ENCODE results near the gene CHST5. TPM values are rescaled to one million over a fixed set of nuclear protein-coding genes. Genes with fewer than 3 reads are reported as not detected.

Gene CHST5
- total and polyA plus RNA-seq, 2 of the 13 experiments (the other 11 are each of a cell fraction or from before 2014, with no cell fraction given) = 0.05 TPM; not detected in 1

DNA sequence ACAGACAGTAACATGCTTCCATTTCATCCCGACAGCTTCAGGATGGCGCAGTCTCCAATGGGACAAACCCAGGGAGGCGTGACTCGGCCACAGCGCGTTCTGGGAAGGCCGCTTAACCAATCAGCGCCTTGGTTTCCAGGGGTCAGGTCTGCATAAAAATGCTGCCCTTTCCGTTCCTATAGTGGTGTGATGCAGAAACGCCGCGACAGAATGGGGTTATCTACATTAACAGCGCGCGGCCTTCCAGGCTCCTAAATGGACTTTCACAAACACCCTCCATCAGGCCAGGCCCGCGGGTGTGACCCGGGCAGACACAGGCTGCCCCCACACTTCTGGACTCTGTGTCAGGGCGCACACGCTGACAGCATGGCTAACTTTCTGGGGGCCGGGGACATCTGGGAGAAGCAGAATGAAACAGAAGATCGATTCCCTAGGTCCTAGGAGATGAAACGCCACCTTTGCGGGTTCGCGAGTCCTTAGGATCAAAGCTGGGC, 19.4 kb upstream of the CHST5 start (continued):
- TF ChIP-seq HDAC1 (CRISPR knock-in tag; IDR thresholded peaks at IDR 0.05) (no peak), SP5 (CRISPR knock-in tag; IDR thresholded peaks at IDR 0.05; ENCODE audit: borderline replicate concordance, low read depth) (no peak; the same call in 1 of the 2 replicates), SNAI1 (CRISPR knock-in tag; IDR thresholded peaks at IDR 0.05; ENCODE audit: borderline replicate concordance) (no peak), ZNF557 (CRISPR knock-in tag; IDR thresholded peaks at IDR 0.05) (no peak), ZNF160 (CRISPR knock-in tag; IDR thresholded peaks at IDR 0.05) (no peak), EEA1 (CRISPR knock-in tag; IDR thresholded peaks at IDR 0.05; ENCODE audit: borderline replicate concordance) (no peak), REPIN1 (CRISPR knock-in tag; IDR thresholded peaks at IDR 0.05; ENCODE audit: borderline replicate concordance, low read depth) (0 out of 2 replicates have a peak, but pooled peaks have one; percentile 4), RBFOX2 (IDR thresholded peaks at IDR 0.05; ENCODE audit: low read depth, low read length) (no peak), ZNF605 (CRISPR knock-in tag; IDR thresholded peaks at IDR 0.05) (peak; percentile 84; the same call in 1 of the 2 replicates), ZFP36L2 (CRISPR knock-in tag; IDR thresholded peaks at IDR 0.05) (no peak), TMF1 (CRISPR knock-in tag; IDR thresholded peaks at IDR 0.05; ENCODE audit: low read depth) (no peak; the same call in 1 of the 2 replicates), FOXK1 (CRISPR knock-in tag; IDR thresholded peaks at IDR 0.05; ENCODE audit: borderline replicate concordance, low read depth) (peak; percentile 43; the same call in 1 of the 2 replicates), SAP130 (CRISPR knock-in tag; IDR thresholded peaks at IDR 0.05; ENCODE audit: low read depth) (peak; percentile 79), HNRNPL (IDR thresholded peaks at IDR 0.05; ENCODE audit: low read depth, low read length) (no peak), POLR2AphosphoS5 (IDR thresholded peaks at IDR 0.05; ENCODE audit: low read depth, low read length) (0 out of 2 replicates have a peak, but pooled peaks have one; percentile 22), SALL1 (CRISPR knock-in tag; IDR thresholded peaks at IDR 0.05) (no peak), SP4 (CRISPR knock-in tag; IDR thresholded peaks at IDR 0.05) (no peak; the same call in 1 of the 2 replicates), ZNF550 (CRISPR knock-in tag; IDR thresholded peaks at IDR 0.05; ENCODE audit: borderline replicate concordance) (peak; percentile 75; the same call in 1 of the 2 replicates), ZFX (CRISPR knock-in tag; IDR thresholded peaks at IDR 0.05; ENCODE audit: low read depth) (peak; percentile 66), ZNF225 (CRISPR knock-in tag; IDR thresholded peaks at IDR 0.05) (no peak), SMARCC2 (IDR thresholded peaks at IDR 0.05) (no peak), CEBPG (CRISPR knock-in tag; IDR thresholded peaks at IDR 0.05) (peak; percentile 32)
- TF ChIP-seq, protein P1, sequence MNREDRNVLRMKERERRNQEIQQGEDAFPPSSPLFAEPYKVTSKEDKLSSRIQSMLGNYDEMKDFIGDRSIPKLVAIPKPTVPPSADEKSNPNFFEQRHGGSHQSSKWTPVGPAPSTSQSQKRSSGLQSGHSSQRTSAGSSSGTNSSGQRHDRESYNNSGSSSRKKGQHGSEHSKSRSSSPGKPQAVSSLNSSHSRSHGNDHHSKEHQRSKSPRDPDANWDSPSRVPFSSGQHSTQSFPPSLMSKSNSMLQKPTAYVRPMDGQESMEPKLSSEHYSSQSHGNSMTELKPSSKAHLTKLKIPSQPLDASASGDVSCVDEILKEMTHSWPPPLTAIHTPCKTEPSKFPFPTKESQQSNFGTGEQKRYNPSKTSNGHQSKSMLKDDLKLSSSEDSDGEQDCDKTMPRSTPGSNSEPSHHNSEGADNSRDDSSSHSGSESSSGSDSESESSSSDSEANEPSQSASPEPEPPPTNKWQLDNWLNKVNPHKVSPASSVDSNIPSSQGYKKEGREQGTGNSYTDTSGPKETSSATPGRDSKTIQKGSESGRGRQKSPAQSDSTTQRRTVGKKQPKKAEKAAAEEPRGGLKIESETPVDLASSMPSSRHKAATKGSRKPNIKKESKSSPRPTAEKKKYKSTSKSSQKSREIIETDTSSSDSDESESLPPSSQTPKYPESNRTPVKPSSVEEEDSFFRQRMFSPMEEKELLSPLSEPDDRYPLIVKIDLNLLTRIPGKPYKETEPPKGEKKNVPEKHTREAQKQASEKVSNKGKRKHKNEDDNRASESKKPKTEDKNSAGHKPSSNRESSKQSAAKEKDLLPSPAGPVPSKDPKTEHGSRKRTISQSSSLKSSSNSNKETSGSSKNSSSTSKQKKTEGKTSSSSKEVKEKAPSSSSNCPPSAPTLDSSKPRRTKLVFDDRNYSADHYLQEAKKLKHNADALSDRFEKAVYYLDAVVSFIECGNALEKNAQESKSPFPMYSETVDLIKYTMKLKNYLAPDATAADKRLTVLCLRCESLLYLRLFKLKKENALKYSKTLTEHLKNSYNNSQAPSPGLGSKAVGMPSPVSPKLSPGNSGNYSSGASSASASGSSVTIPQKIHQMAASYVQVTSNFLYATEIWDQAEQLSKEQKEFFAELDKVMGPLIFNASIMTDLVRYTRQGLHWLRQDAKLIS (CRISPR knock-in tag; IDR thresholded peaks at IDR 0.05) = no peak
- TF ChIP-seq, protein P2, sequence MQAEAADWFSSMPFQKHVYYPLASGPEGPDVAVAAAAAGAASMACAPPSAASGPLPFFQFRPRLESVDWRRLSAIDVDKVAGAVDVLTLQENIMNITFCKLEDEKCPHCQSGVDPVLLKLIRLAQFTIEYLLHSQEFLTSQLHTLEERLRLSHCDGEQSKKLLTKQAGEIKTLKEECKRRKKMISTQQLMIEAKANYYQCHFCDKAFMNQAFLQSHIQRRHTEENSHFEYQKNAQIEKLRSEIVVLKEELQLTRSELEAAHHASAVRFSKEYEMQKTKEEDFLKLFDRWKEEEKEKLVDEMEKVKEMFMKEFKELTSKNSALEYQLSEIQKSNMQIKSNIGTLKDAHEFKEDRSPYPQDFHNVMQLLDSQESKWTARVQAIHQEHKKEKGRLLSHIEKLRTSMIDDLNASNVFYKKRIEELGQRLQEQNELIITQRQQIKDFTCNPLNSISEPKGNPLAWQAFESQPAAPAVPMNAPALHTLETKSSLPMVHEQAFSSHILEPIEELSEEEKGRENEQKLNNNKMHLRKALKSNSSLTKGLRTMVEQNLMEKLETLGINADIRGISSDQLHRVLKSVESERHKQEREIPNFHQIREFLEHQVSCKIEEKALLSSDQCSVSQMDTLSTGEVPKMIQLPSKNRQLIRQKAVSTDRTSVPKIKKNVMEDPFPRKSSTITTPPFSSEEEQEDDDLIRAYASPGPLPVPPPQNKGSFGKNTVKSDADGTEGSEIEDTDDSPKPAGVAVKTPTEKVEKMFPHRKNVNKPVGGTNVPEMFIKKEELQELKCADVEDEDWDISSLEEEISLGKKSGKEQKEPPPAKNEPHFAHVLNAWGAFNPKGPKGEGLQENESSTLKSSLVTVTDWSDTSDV (CRISPR knock-in tag; IDR thresholded peaks at IDR 0.05) = no peak
- TF ChIP-seq, protein P3, sequence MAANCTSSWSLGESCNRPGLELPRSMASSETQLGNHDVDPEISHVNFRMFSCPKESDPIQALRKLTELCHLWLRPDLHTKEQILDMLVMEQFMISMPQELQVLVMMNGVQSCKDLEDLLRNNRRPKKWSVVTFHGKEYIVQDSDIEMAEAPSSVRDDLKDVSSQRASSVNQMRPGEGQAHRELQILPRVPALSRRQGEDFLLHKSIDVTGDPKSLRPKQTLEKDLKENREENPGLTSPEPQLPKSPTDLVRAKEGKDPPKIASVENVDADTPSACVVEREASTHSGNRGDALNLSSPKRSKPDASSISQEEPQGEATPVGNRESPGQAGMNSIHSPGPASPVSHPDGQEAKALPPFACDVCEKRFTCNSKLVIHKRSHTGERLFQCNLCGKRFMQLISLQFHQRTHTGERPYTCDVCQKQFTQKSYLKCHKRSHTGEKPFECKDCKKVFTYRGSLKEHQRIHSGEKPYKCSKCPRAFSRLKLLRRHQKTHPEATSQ (CRISPR knock-in tag; IDR thresholded peaks at IDR 0.05; ENCODE audit: borderline replicate concordance) = 0 out of 2 replicates have a peak, but pooled peaks have one; percentile 2

All from HepG2 (cell line).